ENCODE results near the gene VWA3B. TPM values are rescaled to one million over a fixed set of nuclear protein-coding genes. Genes with fewer than 3 reads are reported as not detected.
"Not testable (repeated sequence)": the region's sequence is repeated elsewhere in the genome, so short reads cannot be mapped to it uniquely, and the experiment has no call there.

The VWA3B gene
- total RNA-seq, 1 experiment from 2014 or later = not detected

DNA sequence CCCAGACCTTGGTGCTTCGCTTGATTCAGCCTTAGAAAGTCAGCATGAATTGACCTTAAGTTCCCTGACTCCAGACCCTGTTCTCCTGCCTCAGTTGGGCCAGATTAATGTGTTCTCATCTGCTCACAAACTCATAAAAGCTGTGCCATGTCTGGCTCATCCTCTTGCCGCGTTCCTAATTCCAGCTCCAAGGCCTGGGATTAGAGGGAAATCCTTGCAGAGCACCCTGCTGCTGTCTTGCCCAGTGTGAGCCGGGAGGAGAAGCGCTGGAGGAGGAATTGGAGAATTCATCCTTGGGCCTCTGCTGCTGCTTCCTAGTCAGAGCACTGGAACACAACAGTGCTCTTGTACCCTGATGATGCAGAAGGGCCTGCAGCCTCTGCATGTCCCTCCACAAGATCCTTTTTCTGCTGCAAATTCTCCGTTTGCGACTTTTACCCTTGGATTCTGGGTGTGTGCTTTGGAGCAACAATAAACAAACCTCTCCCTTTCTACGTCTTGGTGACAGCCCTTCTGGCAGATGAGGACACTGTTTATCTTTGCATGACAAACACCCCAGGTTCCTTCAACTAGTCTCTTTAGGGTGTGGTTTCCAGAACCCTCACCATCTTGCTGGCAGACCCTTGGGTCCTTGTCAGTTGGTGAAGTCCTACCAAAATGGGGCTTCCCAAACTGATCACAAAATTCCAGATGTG, 212.4 kb downstream of the VWA3B start:
- DNase-seq (ENCODE audit: low spot score) = no peak

DNA sequence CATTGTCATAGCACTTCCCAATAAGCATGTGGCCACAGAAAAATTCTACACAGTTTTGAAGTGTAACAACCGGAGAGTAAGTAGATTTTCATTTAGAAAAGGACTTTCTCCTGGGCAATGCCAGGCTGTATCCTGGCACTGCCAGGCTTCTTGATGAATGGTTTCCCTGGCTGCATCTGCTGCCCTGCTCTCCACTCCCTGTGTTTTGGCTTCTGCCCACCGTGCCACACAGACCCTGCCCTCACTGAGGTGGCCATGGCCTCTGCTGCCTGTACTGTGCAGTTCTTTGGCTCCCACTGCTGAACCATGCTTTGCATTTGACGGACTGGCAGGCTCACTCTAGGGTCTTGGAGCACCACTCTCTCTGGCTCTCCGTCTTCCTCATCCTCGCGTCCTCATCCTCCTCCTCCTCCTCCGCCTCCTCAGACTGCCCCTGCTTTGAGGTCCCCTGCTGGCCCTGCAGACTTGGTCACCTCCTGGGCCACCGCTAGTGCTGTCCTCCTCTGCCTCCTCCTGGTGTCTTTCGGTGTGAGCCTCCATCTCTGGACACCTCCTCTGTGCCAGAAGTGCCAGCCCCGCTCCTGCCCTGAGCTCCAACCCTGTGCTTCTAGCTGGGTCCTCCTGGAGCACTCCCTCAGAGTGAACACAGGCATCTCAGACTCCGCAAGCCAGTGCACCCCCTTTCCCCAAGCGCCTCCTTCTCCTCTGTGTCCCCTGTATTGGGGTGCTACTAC, 213.3 kb downstream of the VWA3B start:
- DNase-seq (ENCODE audit: low spot score) = no peak

DNA sequence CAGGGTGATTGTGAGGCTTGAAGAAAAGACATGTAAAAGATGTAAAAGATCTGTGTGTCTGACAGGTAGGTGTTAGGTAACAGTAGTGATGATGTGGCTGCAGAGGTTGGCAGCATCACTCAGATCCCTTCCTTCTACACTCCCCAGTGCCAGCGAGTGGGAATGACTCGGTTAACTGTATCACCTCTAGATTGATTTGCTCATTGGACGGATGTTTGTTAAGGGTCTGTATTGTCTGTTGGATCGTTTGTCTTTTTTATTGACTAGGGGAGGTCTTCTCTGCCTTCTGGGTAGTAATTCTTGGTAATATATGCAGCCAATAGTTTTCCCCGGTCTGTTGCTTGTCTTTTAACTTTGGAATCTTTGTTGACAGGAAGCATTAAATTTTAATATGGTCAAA, 214.5 kb downstream of the VWA3B start:
- no peak for DNase-seq (ENCODE audit: low spot score)

DNA sequence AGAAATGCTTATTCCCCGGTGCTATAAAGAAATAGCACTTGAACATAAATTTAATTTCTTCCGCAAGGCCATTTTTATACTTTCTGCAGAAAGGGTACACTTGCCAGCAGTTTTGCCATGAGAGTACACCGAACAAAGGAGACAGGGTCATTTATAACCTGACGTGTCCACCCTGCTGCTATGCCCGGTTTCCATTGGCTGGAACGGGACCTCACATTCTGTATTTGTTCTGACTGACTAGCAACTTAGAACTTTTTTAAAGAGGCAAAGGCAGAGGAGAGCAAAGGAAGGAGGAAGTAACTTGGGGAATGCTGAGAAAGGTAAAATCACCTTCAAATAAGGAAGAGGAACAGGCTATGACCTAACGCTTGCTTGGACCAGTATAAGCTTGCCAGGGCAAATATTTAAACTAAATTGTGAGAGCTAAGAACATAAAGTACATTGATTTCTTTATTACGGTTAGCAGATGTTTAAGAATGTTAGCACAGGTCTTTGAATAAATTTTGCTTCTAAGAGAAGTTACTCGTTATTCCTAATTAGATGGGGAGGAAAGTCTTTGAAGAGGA, 220.2 kb downstream of the VWA3B start:
- not testable (repeated sequence) for DNase-seq (ENCODE audit: low spot score)

DNA sequence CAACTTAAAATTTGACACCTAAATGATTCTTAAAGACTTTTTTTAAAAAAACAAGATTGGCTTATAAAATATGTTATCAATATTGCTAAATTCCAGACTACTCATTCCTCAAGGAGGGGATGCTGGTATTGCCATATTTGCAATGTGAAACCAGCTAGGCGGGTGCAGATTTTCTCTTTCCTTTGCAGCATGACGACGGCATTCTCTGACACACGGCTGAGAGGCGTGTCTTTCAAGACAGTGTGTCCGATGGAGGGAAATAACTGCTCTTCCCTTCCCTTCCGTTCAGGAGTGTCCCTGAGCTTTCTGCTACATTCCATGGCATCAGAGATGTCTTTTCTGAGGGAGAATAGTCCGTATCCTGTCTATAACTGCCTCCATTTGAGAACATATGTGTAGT, 221.1 kb downstream of the VWA3B start:
- no peak for DNase-seq (ENCODE audit: low spot score)

- no peak for DNase-seq (ENCODE audit: low spot score)
Observed at GRCh38 chr2:98308532-98308931, 221.6 kb downstream of the VWA3B start.

DNA sequence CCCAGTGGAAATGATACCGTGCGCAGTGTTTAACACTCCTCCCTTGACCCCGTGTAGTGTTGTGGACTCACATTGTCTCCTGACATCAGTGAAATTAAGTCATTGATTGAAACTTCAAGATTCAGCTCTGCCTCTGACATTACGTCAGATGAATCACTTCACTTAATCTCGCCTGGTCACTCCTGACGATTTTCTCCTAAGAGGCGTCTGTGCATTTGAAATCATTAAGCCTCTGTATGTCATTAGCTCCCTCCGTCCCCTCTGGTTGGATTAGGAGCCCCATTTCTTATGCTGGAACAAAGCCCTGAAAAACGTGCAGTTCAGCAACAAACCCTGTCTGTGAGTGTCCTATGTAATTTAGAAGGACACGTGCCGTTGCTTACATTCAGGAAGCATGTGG, 222.6 kb downstream of the VWA3B start:
- no peak for DNase-seq (ENCODE audit: low spot score)

DNA sequence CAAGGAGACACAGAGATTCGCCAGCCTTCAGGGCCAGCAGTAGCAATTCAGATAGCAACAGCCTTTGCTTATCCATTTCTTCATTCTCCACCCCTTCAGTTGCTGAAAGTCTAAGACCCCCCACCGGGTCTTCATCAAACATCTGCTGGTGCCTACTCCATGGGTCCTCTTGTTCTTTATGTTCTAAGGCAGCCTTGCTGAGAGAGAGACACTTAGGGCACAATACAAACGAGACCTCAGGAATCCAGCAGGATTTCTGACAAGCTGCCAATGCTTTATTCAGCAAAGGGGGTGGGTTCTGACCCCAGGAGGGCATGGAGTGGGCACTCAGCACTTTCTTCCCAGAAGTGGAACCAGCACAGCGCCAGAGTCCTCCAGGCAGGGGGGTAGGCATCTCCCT, 223.0 kb downstream of the VWA3B start:
- DNase-seq (ENCODE audit: low spot score) = no peak

DNA sequence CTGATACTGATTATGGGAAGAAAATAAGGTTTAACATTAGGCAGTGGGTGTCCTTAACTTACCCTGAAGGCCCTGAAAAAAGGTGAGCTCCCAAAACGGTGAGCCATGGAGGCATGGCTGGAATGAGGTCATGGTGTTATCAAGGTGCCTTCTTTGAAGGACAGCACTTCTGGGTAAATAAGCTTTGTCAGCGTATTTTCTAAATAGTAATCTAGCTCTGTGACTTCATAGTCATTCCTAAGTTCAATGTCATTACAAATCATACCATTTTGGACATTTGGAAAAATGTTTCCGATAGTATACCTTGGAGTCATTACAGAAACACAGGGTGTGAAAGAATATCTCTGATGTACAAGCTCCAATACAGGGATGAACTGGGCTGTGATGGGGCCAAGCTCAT, 224.1 kb downstream of the VWA3B start:
- no peak for DNase-seq (ENCODE audit: low spot score)

GRCh38 chr2:98311771-98312545, 225.0 kb downstream of the VWA3B start:
- no peak for DNase-seq (ENCODE audit: low spot score)

GRCh38 chr2:98313492-98314250, 226.7 kb downstream of the VWA3B start:
- no peak for DNase-seq (ENCODE audit: low spot score)

DNA sequence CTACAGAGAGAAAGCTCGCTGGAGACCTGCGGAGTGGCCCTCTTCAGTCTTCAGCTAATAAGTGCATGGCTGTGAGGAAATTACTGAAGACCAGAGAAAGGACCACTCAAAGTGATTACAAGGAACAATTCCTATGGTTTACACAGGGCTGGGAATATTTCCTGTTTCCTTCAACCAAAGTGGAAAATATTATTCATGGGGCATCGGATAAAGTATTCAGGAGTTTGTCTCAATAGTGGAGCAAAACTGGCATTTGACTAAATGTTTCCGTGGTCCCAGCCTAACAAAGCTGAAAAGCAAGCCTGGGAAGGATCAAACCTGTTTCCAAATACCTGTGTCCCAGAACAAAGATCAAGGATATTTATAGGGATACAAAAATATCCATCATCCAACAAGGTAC, 227.3 kb downstream of the VWA3B start:
- no peak for DNase-seq (ENCODE audit: low spot score)

DNA sequence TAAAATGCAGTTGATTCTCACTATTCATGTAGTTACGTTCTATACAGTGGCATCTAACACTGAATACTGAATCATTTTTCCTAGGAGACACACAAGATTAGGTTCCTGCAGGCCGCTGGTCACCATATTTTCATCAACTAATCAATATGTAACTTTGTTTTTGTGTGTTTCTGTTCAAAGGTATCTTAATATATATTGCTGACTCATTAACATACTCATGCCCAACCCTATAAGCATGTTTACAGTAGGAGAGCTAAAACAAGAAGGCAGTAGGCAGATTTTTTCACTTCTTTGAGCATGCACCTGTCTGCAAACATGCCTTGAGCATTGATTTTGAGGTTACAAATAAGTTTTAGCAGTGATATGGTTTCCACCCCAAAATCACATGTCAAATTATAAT, 229.0 kb downstream of the VWA3B start:
- DNase-seq (ENCODE audit: low spot score) = no peak

GRCh38 chr2:98317214-98317613, 230.2 kb downstream of the VWA3B start:
- DNase-seq (ENCODE audit: low spot score) = no peak

DNA sequence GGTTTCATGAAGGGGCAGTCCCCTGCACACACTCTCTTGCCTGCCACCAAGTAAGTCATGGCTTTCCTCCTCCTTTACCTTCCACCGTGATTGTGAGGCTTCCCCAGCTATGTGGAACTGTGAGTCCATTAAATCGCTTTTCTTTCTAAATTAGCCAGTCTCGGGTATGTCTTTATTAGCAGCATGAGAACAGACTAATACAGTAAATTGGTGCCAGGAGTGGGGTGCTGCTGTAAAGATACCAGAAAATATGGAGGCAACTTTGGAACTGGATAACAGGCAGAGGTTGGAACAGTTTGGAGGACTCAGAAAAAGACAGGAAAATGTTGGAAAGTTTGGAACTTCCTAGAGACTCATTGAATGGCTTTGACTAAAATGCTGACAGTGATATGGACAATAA, 233.2 kb downstream of the VWA3B start:
- DNase-seq (ENCODE audit: low spot score) = not testable (repeated sequence)

- DNase-seq (ENCODE audit: low spot score) = no peak
Observed at GRCh38 chr2:98324181-98324580, 237.2 kb downstream of the VWA3B start.

DNA sequence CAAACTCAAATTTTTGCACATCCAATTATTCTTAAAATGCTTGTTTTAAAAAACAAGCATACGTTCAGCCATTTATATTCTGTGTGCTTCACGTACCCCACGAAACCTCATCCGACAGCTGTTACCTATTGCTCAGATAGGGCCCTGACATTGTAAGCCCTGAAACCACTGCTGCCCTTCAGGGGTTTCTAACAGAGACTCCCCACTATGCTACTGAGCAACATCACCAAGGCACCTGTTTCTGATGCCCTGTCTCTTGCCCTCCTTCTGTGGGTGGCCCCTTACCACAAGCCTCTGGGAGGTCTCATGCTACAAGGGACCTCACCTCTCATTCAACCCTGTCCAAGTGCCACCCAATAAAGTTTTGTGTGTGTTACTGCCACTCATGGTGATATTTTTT, 240.8 kb downstream of the VWA3B start:
- DNase-seq (ENCODE audit: low spot score) = no peak

- no peak for DNase-seq (ENCODE audit: low spot score)
Observed at GRCh38 chr2:98329549-98329948, 242.6 kb downstream of the VWA3B start.

DNA sequence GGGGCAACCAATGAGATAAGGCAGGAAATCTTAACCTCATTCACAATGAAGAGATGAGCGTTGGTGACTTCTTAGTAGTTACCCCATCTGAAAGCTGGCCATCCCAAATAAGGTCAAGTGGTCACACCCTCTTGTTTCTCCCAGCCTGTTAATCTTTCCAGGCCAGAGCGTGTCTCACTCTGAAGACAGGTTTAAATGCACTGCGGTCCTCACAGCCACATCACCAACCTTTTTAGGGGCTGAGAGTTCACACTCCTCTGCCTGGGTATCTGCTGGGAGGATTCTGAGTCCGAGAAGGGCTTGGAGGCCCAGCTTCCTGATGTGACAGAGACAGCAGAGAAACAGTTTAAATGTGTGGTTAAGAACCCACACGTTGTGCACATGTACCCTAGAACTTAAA, 246.0 kb downstream of the VWA3B start:
- no peak for DNase-seq (ENCODE audit: low spot score)

DNA sequence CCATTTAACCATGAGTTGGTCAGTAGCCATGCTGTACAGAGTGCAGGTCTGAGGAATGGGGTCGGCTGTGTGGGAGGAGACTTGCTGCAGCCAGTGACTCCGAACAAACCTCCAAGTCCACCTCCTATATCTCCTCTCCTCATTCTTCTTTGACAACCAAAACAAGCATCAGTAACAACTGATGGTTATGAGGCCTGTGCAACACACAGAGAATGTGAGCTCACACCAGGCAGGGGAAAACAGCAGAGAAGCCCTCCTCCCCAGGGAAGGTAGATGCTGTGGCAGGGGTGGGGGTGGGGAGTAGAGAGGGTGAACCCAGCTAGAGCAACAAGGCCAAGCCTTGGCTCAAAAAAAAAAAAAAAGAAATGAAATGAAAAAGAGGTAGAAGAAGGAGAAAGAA, 247.0 kb downstream of the VWA3B start:
- no peak for DNase-seq (ENCODE audit: low spot score)

- DNase-seq (ENCODE audit: low spot score) = peak; percentile 48
Observed at GRCh38 chr2:98334439-98335078, 247.6 kb downstream of the VWA3B start.
